DOHH2 (cell line): Measurements from ENCODE around the gene EPHA3.

Source experiments
- H3F3A ChIP-seq: fragments of 200-600 bp; sonication (generic), shearing (Covaris generic); 2 replicates; pipeline ENCODE4 v1.6.0; 2016; ENCODE audit warnings: antibody characterized with exemption, mild to moderate bottlenecking; ENCODE audit not compliant: control insufficient read depth, insufficient read depth
- H3K27ac ChIP-seq: fragments of 200-600 bp; sonication (generic); 2 replicates; pipeline ENCODE4 v1.5.1; 2014; ENCODE audit warnings: low read depth, mild to moderate bottlenecking, low read length, moderate library complexity
- H3K27me3 ChIP-seq: fragments of 200-600 bp; sonication (generic); 2 replicates; pipeline ENCODE4 v1.6.1; 2014; ENCODE audit warnings: mild to moderate bottlenecking, low read length, mixed read lengths; ENCODE audit not compliant: control insufficient read depth
- H3K36me3 ChIP-seq: fragments of 200-600 bp; sonication (generic); 2 replicates; pipeline ENCODE4 v1.6.1; 2014; ENCODE audit warnings: mild to moderate bottlenecking, low read length, moderate library complexity, mixed read lengths; ENCODE audit not compliant: control insufficient read depth
- H3K4me1 ChIP-seq: fragments of 200-600 bp; sonication (generic); 2 replicates; pipeline ENCODE4 v1.6.1; 2014; ENCODE audit warnings: mild to moderate bottlenecking, low read length, mixed read lengths; ENCODE audit not compliant: control insufficient read depth
- H3K4me2 ChIP-seq: fragments of 200-600 bp; sonication (generic); 2 replicates; pipeline ENCODE4 v1.6.0; 2014; ENCODE audit warnings: mild to moderate bottlenecking, low read length, moderate library complexity
- H3K4me3 ChIP-seq: fragments of 200-600 bp; sonication (generic); 2 replicates; pipeline ENCODE4 v1.5.1; 2014; ENCODE audit warnings: mild to moderate bottlenecking, low read length, mixed read lengths
- H3K79me2 ChIP-seq: fragments of 200-600 bp; sonication (generic); 2 replicates; pipeline ENCODE4 v1.6.1; 2014; ENCODE audit warnings: mild to moderate bottlenecking, low read length, mixed read lengths; ENCODE audit not compliant: control insufficient read depth
- H3K9me2 ChIP-seq: fragments of 200-600 bp; sonication (generic); replicated peaks from 2 replicates; pipeline ENCODE4 v1.6.1; 2014; ENCODE audit warnings: mild to moderate bottlenecking, low read length, mixed read lengths; ENCODE audit not compliant: control insufficient read depth
- H3K9me3 ChIP-seq: fragments of 200-600 bp; sonication (generic); 2 replicates; pipeline ENCODE4 v1.6.1; 2014; ENCODE audit warnings: antibody characterized with exemption, low read length, mixed read lengths; ENCODE audit not compliant: control insufficient read depth, insufficient read depth
- H4K20me1 ChIP-seq: fragments of 200-600 bp; sonication (generic); 2 replicates; pipeline ENCODE4 v1.6.0; 2014; ENCODE audit warnings: low read depth, mild to moderate bottlenecking, antibody characterized with exemption, low read length, moderate library complexity; ENCODE audit not compliant: control insufficient read depth, insufficient read depth
- CTCF ChIP-seq: fragments of 200-600 bp; sonication (generic); IDR thresholded peaks from one replicate; pipeline ENCODE4 v1.5.1; 2014; ENCODE audit warnings: antibody characterized with exemption, mild to moderate bottlenecking, low read depth, low read length; ENCODE audit not compliant: poor library complexity, severe bottlenecking
- EZH2phosphoT487 ChIP-seq: fragments of 200-600 bp; sonication (generic); IDR thresholded peaks from 2 replicates; pipeline ENCODE4 v1.6.1; 2017; ENCODE audit warnings: borderline replicate concordance, mild to moderate bottlenecking, antibody characterized with exemption, low read length, moderate library complexity, mixed read lengths

EPHA3 gene

GRCh38 chr3:89375451-89375850 lies 268.0 kb downstream of the EPHA3 start:
- H3K27ac ChIP-seq = no peak overlapping the region
- H4K20me1 ChIP-seq = no peaks in the 10 kb centered on the region
- no peak overlapping the region for H3K4me3 ChIP-seq
- TF ChIP-seq EZH2phosphoT487 (no peak), CTCF (no peak)
- no peaks in the 10 kb centered on the region for H3K36me3 ChIP-seq
- H3K27me3 ChIP-seq = no peaks in the 10 kb centered on the region
- no peak overlapping the region for H3K4me2 ChIP-seq
- no peaks in the 10 kb centered on the region for H3K79me2 ChIP-seq
- H3K4me1 ChIP-seq = no peaks in the 10 kb centered on the region
- no peaks in the 10 kb centered on the region for H3K9me2 ChIP-seq
- no peaks in the 10 kb centered on the region for H3K9me3 ChIP-seq
- H3F3A ChIP-seq = no peaks in the 10 kb centered on the region

GRCh38 chr3:89380016-89380415 lies 272.6 kb downstream of the EPHA3 start:
- TF ChIP-seq CTCF (no peak), EZH2phosphoT487 (no peak)

GRCh38 chr3:89392991-89393390 lies 285.6 kb downstream of the EPHA3 start:
- TF ChIP-seq CTCF (no peak), EZH2phosphoT487 (no peak)
- no peaks in the 10 kb centered on the region for H3K36me3 ChIP-seq
- H3K27me3 ChIP-seq = no peaks in the 10 kb centered on the region
- no peak overlapping the region for H3K27ac ChIP-seq
- H3K4me2 ChIP-seq = no peak overlapping the region
- no peaks in the 10 kb centered on the region for H3K79me2 ChIP-seq
- no peaks in the 10 kb centered on the region for H4K20me1 ChIP-seq
- H3K4me1 ChIP-seq = no peaks in the 10 kb centered on the region
- no peaks in the 10 kb centered on the region for H3K9me3 ChIP-seq
- no peak overlapping the region for H3K4me3 ChIP-seq
- no peaks in the 10 kb centered on the region for H3K9me2 ChIP-seq
- no peaks in the 10 kb centered on the region for H3F3A ChIP-seq

More at GRCh38 chr3:89380016-89380415, 272.6 kb downstream of the EPHA3 start:
- Histone ChIP-seq H3K4me3 (no peak overlapping the region), H3K9me3 (no peaks in the 10 kb centered on the region), H3K79me2 (no peaks in the 10 kb centered on the region), H3K9me2 (no peaks in the 10 kb centered on the region), H3K4me2 (no peak overlapping the region), H3K4me1 (no peaks in the 10 kb centered on the region), H3F3A (no peaks in the 10 kb centered on the region), H3K27ac (no peak overlapping the region), H4K20me1 (no peaks in the 10 kb centered on the region), H3K36me3 (no peaks in the 10 kb centered on the region), H3K27me3 (no peaks in the 10 kb centered on the region)

- no peak for TF ChIP-seq EZH2phosphoT487
- Histone ChIP-seq H3K4me2 (no peak overlapping the region), H3K9me3 (no peaks in the 10 kb centered on the region), H3K4me1 (no peaks in the 10 kb centered on the region), H3F3A (no peaks in the 10 kb centered on the region), H3K27me3 (no peaks in the 10 kb centered on the region), H3K36me3 (no peaks in the 10 kb centered on the region), H3K79me2 (no peaks in the 10 kb centered on the region), H3K9me2 (no peaks in the 10 kb centered on the region), H4K20me1 (no peaks in the 10 kb centered on the region), H3K27ac (no peak overlapping the region), H3K4me3 (no peak overlapping the region)
Observed at GRCh38 chr3:89395456-89395855, 288.0 kb downstream of the EPHA3 start.
